ENCODE data around the gene TLK2.
"Not testable (repeated sequence)": the region's sequence is repeated elsewhere in the genome, so short reads cannot be mapped to it uniquely, and the experiment has no call there.

- TF ChIP-seq MAX (IDR thresholded peaks at IDR 0.05; ENCODE audit: low read depth); POLR2AphosphoS5 (IDR thresholded peaks at IDR 0.05; ENCODE audit: low read depth, low read length): not testable (repeated sequence)
Observed at GRCh38 chr17:62435251-62435650, 43.4 kb upstream of the TLK2 start.

Measured in SK-N-SH (cell line).